ENCODE data around the gene CDC42BPB.

Gene CDC42BPB

DNA sequence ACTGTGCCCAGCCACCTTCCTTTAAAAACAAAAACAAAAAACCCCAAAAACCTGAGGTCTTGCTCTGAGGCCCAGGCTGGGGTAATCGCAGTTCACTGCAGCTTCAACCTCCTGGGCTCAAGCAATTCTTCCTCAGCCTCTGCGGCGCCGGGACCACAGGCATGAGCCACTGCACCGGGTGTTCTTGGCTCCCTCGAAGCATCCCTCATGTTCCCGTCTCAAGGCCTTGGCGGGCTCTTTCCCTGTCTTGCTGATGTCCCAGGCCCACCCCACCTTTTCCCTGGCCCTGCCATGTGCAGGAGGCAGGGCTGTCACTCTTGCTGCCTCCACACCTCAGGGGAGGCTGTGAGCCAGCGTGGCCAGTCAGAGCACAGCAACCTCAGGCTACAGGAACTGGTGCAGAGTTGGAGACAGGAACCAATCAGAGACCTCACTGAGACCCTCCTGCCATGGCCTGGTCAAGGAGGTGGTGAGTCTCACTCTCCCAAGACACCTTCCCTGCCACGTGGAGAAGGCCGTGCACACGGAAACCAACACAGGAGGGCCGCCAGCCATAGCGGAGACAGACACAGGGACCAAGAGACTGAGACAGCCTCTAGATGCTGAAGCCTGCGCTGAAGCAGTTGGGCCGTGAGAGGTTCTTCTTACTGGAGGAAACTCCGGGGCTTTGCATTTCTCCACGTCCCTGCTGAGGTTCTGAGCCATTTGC is 140.8 kb downstream of the CDC42BPB start:
- POLR2A ChIA-PET, result no interaction called here
- CTCF ChIA-PET, result no interaction called here
- TF ChIP-seq SUZ12 (IDR thresholded peaks at IDR 0.05) (no peak), ZNF384 (IDR thresholded peaks at IDR 0.05) (no peak), BHLHE40 (IDR thresholded peaks at IDR 0.05; ENCODE audit: borderline replicate concordance) (no peak), SP1 (IDR thresholded peaks at IDR 0.05) (no peak)
- no peak for DNase-seq (ENCODE audit: extremely low spot score)

DNA sequence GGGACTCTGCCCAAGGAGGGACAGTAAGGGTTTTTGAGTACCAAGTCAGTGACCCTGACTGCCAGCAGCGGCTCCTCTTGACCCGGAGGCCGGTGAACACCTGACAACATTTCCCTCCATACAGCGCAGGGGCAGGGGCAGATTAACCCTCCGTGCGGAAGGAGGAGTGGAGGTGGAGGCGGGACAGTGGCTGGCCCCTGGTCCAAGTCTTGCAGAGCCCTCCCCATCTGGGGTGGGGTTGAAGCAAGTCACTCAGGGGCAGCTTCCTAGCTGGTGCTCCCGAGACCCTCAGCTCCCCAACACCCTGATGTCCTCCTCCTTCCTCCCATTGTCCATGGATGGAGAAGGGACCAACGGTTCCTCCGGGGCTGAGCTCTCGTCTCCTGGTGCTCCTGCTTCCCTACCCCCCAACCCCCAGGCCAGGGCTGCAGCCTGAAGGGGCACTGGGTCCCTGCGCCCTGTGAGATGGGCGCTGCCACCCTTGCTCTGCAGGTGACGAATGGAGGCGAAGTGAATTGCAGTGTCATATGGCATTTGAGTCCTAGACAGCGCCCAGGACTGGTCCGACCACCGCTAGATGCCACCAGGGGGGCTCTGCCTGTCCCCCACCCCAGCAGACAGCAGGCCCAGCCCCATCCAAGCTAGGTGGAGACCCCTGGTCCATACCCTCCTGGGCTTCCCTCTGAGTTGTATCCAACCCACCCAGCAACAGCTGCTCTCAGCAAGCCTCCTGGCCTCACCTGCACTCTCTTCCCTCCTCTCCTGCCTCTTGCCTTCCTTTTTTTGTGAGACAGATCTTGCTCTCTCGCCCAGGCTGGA is 141.8 kb downstream of the CDC42BPB start:
- ChIA-PET CTCF (interaction anchor here (0.6 to 1.3 kb wide), 4 partner anchors 34 to 223 kb away, joined by 3 to 12 read pairs (median 5); no protein-coding TSS in a partner anchor), POLR2A (no interaction called here)
- TF ChIP-seq HDGF (IDR thresholded peaks at IDR 0.05; ENCODE audit: borderline replicate concordance) (no peak), FOXA1 (IDR thresholded peaks at IDR 0.05) (no peak), CTBP1 (IDR thresholded peaks at IDR 0.05; ENCODE audit: borderline replicate concordance) (no peak), SP1 (IDR thresholded peaks at IDR 0.05) (no peak), BHLHE40 (IDR thresholded peaks at IDR 0.05; ENCODE audit: borderline replicate concordance) (no peak), ZNF384 (IDR thresholded peaks at IDR 0.05) (no peak), ELF4 (IDR thresholded peaks at IDR 0.05) (no peak), SUZ12 (IDR thresholded peaks at IDR 0.05) (no peak), LEF1 (IDR thresholded peaks at IDR 0.05; ENCODE audit: borderline replicate concordance) (no peak), NFRKB (IDR thresholded peaks at IDR 0.05) (no peak), FOXM1 (IDR thresholded peaks at IDR 0.05; ENCODE audit: borderline replicate concordance) (no peak), ARNT (IDR thresholded peaks at IDR 0.05) (no peak), TARDBP (IDR thresholded peaks at IDR 0.05) (no peak), FOXK2 (IDR thresholded peaks at IDR 0.05) (no peak), L3MBTL2 (conservative IDR thresholded peaks at IDR 0.05) (no peak)
- TF ChIP-seq, protein P1, sequence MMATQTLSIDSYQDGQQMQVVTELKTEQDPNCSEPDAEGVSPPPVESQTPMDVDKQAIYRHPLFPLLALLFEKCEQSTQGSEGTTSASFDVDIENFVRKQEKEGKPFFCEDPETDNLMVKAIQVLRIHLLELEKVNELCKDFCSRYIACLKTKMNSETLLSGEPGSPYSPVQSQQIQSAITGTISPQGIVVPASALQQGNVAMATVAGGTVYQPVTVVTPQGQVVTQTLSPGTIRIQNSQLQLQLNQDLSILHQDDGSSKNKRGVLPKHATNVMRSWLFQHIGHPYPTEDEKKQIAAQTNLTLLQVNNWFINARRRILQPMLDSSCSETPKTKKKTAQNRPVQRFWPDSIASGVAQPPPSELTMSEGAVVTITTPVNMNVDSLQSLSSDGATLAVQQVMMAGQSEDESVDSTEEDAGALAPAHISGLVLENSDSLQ (IDR thresholded peaks at IDR 0.05), result no peak
- no peak for DNase-seq (ENCODE audit: extremely low spot score)

DNA sequence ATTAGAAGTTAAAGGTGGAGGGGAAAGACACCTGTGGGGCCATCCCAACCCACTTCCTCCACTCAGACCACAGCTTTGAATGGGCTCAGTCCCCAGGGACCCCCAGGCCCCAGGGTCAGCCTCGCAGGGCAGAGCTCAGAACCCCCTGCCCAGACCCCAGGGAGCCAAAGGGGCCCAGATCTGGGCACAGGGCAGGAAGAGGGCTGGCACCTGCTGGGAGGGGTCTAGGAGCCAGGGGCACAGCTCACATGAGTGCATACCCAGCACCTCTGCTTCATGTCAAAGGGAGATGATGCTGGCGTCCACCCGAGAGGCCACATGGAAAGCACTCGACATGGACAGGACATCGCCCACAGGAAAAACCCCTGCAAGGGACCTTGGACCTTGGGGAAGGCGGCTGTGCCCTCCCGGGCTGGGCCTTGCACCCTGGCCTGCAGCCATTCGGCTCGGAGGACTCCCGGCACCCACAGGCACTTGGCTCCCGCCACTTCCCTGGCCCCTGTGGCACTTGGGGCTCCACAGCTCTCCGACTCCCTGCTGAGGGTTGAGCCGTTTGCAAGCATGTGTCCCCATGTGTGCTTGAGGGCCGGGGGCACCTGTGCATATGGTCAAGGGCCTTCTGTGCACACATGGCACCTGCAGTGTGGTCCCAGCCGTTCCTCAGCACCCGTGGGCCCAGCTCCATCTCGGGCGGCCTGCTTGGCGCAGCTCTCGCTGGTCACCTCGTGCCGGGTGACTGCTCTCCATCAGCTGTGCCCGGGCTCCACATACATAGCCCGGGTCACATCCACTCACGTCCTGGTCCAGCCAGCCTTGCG is 142.7 kb downstream of the CDC42BPB start:
- no peak for DNase-seq (ENCODE audit: extremely low spot score)
- CTCF ChIA-PET, result interaction anchor here (0.6 to 1.3 kb wide), 3 partner anchors 33 to 220 kb away, joined by 4 to 12 read pairs (median 6); no protein-coding TSS in a partner anchor
- POLR2A ChIA-PET, result no interaction called here
- TF ChIP-seq FOXM1 (IDR thresholded peaks at IDR 0.05; ENCODE audit: borderline replicate concordance), result no peak
- TF ChIP-seq ZNF384 (IDR thresholded peaks at IDR 0.05), result no peak
- no peak for TF ChIP-seq LEF1 (IDR thresholded peaks at IDR 0.05; ENCODE audit: borderline replicate concordance)
- no peak for TF ChIP-seq ARNT (IDR thresholded peaks at IDR 0.05)
- no peak for TF ChIP-seq ELF4 (IDR thresholded peaks at IDR 0.05)
- TF ChIP-seq SP1 (IDR thresholded peaks at IDR 0.05), result no peak

DNA sequence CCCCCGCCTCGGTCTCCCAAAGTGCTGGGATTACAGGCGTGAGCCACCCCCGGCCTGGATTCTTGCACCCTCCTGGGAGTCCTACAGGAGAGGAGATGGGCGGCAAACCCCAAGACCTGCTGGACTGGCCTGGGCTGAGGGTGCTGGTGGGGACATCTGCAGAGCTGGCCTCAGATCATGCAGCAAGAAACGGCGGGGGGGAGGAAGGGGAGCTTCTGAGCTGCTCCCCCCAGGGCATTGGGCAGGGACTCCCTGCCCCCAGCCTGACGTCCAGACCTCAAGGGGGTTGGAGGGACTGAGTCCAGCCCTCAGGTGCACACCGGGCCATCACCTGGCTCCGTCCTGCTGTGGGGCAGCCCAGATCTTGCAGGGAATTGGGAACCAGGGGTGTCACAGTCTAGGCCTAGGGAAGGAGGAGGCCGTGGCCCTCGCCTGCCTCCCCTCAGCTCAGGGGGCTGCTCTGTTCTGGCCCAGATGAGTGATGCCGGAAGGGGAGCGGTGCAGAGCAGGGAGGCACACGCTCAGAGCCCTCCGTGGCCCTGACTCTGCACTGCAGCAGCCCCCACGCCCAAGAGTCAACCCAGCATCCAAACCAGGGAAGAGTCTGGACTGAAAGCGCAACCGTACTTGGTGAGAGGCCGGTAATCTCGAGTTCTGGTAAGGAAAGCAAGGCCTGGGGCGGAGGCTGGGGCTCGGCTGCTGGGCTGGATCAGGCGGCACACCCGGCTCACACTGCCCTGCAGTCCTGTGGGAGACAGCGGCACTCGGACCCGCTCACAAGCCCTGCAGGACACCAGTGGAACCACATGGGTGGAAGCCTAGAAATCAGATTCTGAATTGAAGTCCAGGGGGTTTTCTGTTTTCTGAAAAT is 143.8 kb downstream of the CDC42BPB start:
- CTCF ChIA-PET, result interaction anchor here (0.7 kb wide), 1 partner anchor 182 kb away, joined by 3 read pairs; no protein-coding TSS in a partner anchor
- no peak for DNase-seq (ENCODE audit: extremely low spot score)
- POLR2A ChIA-PET, result no interaction called here
- TF ChIP-seq FOXM1 (IDR thresholded peaks at IDR 0.05; ENCODE audit: borderline replicate concordance) (no peak), ARNT (IDR thresholded peaks at IDR 0.05) (no peak), ELF4 (IDR thresholded peaks at IDR 0.05) (no peak), NFRKB (IDR thresholded peaks at IDR 0.05) (no peak), LEF1 (IDR thresholded peaks at IDR 0.05; ENCODE audit: borderline replicate concordance) (no peak), TARDBP (IDR thresholded peaks at IDR 0.05) (no peak), L3MBTL2 (conservative IDR thresholded peaks at IDR 0.05) (no peak), HDGF (IDR thresholded peaks at IDR 0.05; ENCODE audit: borderline replicate concordance) (no peak), CTBP1 (IDR thresholded peaks at IDR 0.05; ENCODE audit: borderline replicate concordance) (no peak), SP1 (IDR thresholded peaks at IDR 0.05) (no peak), FOXA1 (IDR thresholded peaks at IDR 0.05) (no peak)

DNA sequence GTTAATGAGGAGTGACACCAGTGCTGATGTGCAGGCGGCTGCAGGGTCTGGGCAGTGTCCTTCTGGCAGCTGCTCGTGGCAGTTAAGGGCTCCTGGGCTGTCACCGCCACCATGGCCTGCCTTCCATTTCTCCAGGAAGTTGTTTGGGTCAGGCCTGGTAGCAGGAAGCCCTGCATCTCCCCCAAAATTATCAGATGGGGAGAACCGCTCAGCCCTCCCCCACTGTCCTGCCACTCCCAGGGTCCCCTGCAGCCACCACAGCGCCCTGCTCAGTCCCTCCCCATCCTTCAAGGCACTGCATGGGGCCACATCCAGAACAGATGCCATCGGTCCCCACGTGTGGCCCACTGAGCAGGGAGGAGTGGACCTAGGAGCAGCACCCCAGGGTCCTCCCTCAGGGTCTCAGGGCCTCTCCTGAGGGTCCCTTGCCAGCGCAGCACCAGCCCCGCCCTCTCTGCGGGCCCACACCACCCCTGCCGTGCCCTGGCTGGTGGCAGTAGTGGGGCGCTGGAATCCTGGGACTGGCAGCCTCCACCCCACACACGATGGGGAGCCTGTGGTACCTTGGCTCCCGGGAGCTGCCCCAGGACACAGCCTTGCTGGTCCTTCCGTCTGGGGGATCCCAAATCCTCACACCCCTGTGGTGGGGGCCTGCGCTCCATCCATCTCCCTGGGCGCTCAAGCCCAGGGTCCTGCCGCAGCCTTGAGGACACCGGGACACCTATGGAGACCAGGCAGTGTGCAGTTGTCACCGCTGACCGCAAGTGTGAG is 145.2 kb downstream of the CDC42BPB start:
- DNase-seq (ENCODE audit: extremely low spot score), result no peak
- POLR2A ChIA-PET, result no interaction called here
- CTCF ChIA-PET, result interaction anchor here (0.6 kb wide), 1 partner anchor 344 kb away, joined by 7 read pairs; no protein-coding TSS in a partner anchor
- no peak for TF ChIP-seq CTBP1 (IDR thresholded peaks at IDR 0.05; ENCODE audit: borderline replicate concordance)
- TF ChIP-seq FOXK2 (IDR thresholded peaks at IDR 0.05), result no peak
- no peak for TF ChIP-seq LEF1 (IDR thresholded peaks at IDR 0.05; ENCODE audit: borderline replicate concordance)
- no peak for TF ChIP-seq BHLHE40 (IDR thresholded peaks at IDR 0.05; ENCODE audit: borderline replicate concordance)
- TF ChIP-seq FOXM1 (IDR thresholded peaks at IDR 0.05; ENCODE audit: borderline replicate concordance), result no peak
- no peak for TF ChIP-seq NFRKB (IDR thresholded peaks at IDR 0.05)
- no peak for TF ChIP-seq ELF4 (IDR thresholded peaks at IDR 0.05)
- TF ChIP-seq ARNT (IDR thresholded peaks at IDR 0.05), result no peak
- TF ChIP-seq TARDBP (IDR thresholded peaks at IDR 0.05), result no peak
